SK-N-SH treated with all-trans-retinoic acid at 6 μM for 48 hours (cell line): Measurements from ENCODE around the gene PHYHIPL.

Source experiments
- ATAC-seq: fragments of 200-7000 bp; cut with Tn5 transposase; 3 replicates; pipeline ENCODE4 v1.9.1; 2020; ENCODE audit warnings: mild to moderate bottlenecking, moderate library complexity
- ARNTL ChIP-seq: fragments of 450-650 bp; formaldehyde crosslinking; IDR thresholded peaks from 2 replicates; pipeline ENCODE4 v1.5.0; 2020; ENCODE audit warnings: low read depth, mild to moderate bottlenecking, moderate library complexity, borderline replicate concordance
- BACH2 ChIP-seq: fragments of 250-450 bp; sonication (Bioruptor Pico); IDR thresholded peaks from 2 replicates; pipeline ENCODE4 v1.9.0; 2021; ENCODE audit warnings: mild to moderate bottlenecking, borderline replicate concordance
- CREB5 ChIP-seq: fragments of 250-450 bp; sonication (Bioruptor Pico); IDR thresholded peaks from 2 replicates; pipeline ENCODE4 v1.5.1; 2020; ENCODE audit warnings: low read depth, mild to moderate bottlenecking, moderate library complexity
- CSDC2 ChIP-seq: fragments of 250-450 bp; sonication (Bioruptor Pico); IDR thresholded peaks from 2 replicates; pipeline ENCODE4 v1.5.0; 2020; ENCODE audit warnings: mild to moderate bottlenecking, moderate library complexity
- CSRNP3 ChIP-seq: fragments of 250-450 bp; sonication (Bioruptor Pico); IDR thresholded peaks from 2 replicates; pipeline ENCODE4 v1.5.1; 2021; ENCODE audit warnings: mild to moderate bottlenecking, moderate library complexity
- ESRRG ChIP-seq: fragments of 250-450 bp; sonication (Bioruptor Pico); IDR thresholded peaks from 2 replicates; pipeline ENCODE4 v1.6.1; 2021; ENCODE audit warnings: mild to moderate bottlenecking
- GLIS3 ChIP-seq: fragments of 250-450 bp; sonication (Bioruptor Pico); IDR thresholded peaks from 2 replicates; pipeline ENCODE4 v1.5.0; 2020; ENCODE audit warnings: mild to moderate bottlenecking, moderate library complexity
- ISL1 ChIP-seq: fragments of 250-450 bp; sonication (Bioruptor Pico); IDR thresholded peaks from 2 replicates; pipeline ENCODE4 v2.1.2; 2022; ENCODE audit warnings: mild to moderate bottlenecking, moderate library complexity
- PATZ1 ChIP-seq: fragments of 250-450 bp; sonication (Bioruptor Pico); IDR thresholded peaks from 2 replicates; pipeline ENCODE4 v1.8.0; 2020; ENCODE audit warnings: mild to moderate bottlenecking, moderate library complexity, borderline replicate concordance
- POU6F1 ChIP-seq: fragments of 250-450 bp; sonication (Bioruptor Pico); IDR thresholded peaks from 2 replicates; pipeline ENCODE4 v1.8.0; 2021; ENCODE audit warnings: low read depth, mild to moderate bottlenecking, moderate library complexity, borderline replicate concordance
- PPARA ChIP-seq: fragments of 250-450 bp; sonication (Bioruptor Pico); IDR thresholded peaks from 2 replicates; pipeline ENCODE4 v1.5.0; 2020; ENCODE audit warnings: mild to moderate bottlenecking, borderline replicate concordance
- RARB ChIP-seq: fragments of 250-450 bp; sonication (Bioruptor Pico); IDR thresholded peaks from 2 replicates; pipeline ENCODE4 v1.8.0; 2021; ENCODE audit warnings: mild to moderate bottlenecking, moderate library complexity
- SNAI2 ChIP-seq: fragments of 250-450 bp; sonication (Bioruptor Pico); IDR thresholded peaks from 2 replicates; pipeline ENCODE4 v1.5.0; 2020; ENCODE audit warnings: mild to moderate bottlenecking, moderate library complexity
- TCF4 ChIP-seq: fragments of 250-450 bp; sonication (Bioruptor Pico); IDR thresholded peaks from 2 replicates; pipeline ENCODE4 v1.8.0; 2021; ENCODE audit warnings: mild to moderate bottlenecking, moderate library complexity, borderline replicate concordance
- TOX ChIP-seq: fragments of 250-450 bp; sonication (Bioruptor Pico); IDR thresholded peaks from 2 replicates; pipeline ENCODE4 v1.8.0; 2021; ENCODE audit warnings: mild to moderate bottlenecking, moderate library complexity, borderline replicate concordance
- TSHZ2 ChIP-seq: fragments of 250-450 bp; sonication (Bioruptor Pico); IDR thresholded peaks from 2 replicates; pipeline ENCODE4 v1.5.0; 2020; ENCODE audit warnings: mild to moderate bottlenecking, moderate library complexity
- ZC3H10 ChIP-seq: fragments of 250-450 bp; sonication (Bioruptor Pico); IDR thresholded peaks from 2 replicates; pipeline ENCODE4 v1.5.1; 2021; ENCODE audit warnings: mild to moderate bottlenecking, moderate library complexity
- ZFP3 ChIP-seq: fragments of 250-450 bp; sonication (Bioruptor Pico); IDR thresholded peaks from 2 replicates; pipeline ENCODE4 v1.5.0; 2020; ENCODE audit warnings: mild to moderate bottlenecking, moderate library complexity
- ZFP30 ChIP-seq: fragments of 450-650 bp; formaldehyde crosslinking; IDR thresholded peaks from 2 replicates; pipeline ENCODE4 v1.5.0; 2022; ENCODE audit warnings: mild to moderate bottlenecking, moderate library complexity
- ZNF565 ChIP-seq: fragments of 450-650 bp; formaldehyde crosslinking; conservative IDR thresholded peaks from 2 replicates; pipeline ENCODE4 v1.5.0; 2020; ENCODE audit warnings: low read depth, mild to moderate bottlenecking, moderate library complexity
- ZNF70 ChIP-seq: fragments of 450-650 bp; formaldehyde crosslinking; IDR thresholded peaks from 2 replicates; pipeline ENCODE4 v1.5.0; 2020; ENCODE audit warnings: mild to moderate bottlenecking, moderate library complexity
- ZNF8 ChIP-seq: fragments of 450-650 bp; formaldehyde crosslinking; IDR thresholded peaks from 2 replicates; pipeline ENCODE4 v1.5.0; 2020; ENCODE audit warnings: mild to moderate bottlenecking, moderate library complexity

PHYHIPL gene

GRCh38 chr10:59172567-59172966, 3.9 kb upstream of the PHYHIPL start:
- no peak for ATAC-seq
- TF ChIP-seq CSRNP3 = no peak
- no peak for TF ChIP-seq ZFP3 (CRISPR knock-in tag)
- no peak for TF ChIP-seq TOX
- TF ChIP-seq TSHZ2 (CRISPR knock-in tag) = no peak
- no peak for TF ChIP-seq ZNF565 (CRISPR knock-in tag)
- no peak for TF ChIP-seq SNAI2 (CRISPR knock-in tag)
- TF ChIP-seq ZNF70 (CRISPR knock-in tag) = no peak
- TF ChIP-seq RARB (CRISPR knock-in tag) = no peak
- no peak for TF ChIP-seq ZNF8 (CRISPR knock-in tag)
- no peak for TF ChIP-seq ZFP30 (CRISPR knock-in tag)

GRCh38 chr10:59173414-59173813, 3.0 kb upstream of the PHYHIPL start:
- TF ChIP-seq ISL1 (CRISPR knock-in tag) = no peak
- no peak for TF ChIP-seq PPARA
- TF ChIP-seq ARNTL (CRISPR knock-in tag) = no peak
- no peak for TF ChIP-seq ZNF565 (CRISPR knock-in tag)
- TF ChIP-seq TCF4 (CRISPR knock-in tag) = no peak
- no peak for TF ChIP-seq ZC3H10 (CRISPR knock-in tag)
- TF ChIP-seq TSHZ2 (CRISPR knock-in tag) = no peak
- TF ChIP-seq ZFP3 (CRISPR knock-in tag) = no peak
- TF ChIP-seq RARB (CRISPR knock-in tag) = no peak
- no peak for TF ChIP-seq BACH2 (CRISPR knock-in tag)
- no peak for TF ChIP-seq CSRNP3
- TF ChIP-seq, all 23 proteins: peak for 0
- no peak for ATAC-seq

- ATAC-seq = peak; percentile 15; the same call in 1 of the 3 replicates
- no peak for TF ChIP-seq ZNF8 (CRISPR knock-in tag)
- no peak for TF ChIP-seq ZFP3 (CRISPR knock-in tag)
- TF ChIP-seq ZNF70 (CRISPR knock-in tag) = no peak
- TF ChIP-seq TCF4 (CRISPR knock-in tag) = no peak
- TF ChIP-seq PATZ1 (CRISPR knock-in tag) = no peak
- TF ChIP-seq CREB5 = no peak
- no peak for TF ChIP-seq POU6F1 (CRISPR knock-in tag)
- TF ChIP-seq ZNF565 (CRISPR knock-in tag) = no peak
- no peak for TF ChIP-seq BACH2 (CRISPR knock-in tag)
- no peak for TF ChIP-seq GLIS3
- TF ChIP-seq ZC3H10 (CRISPR knock-in tag) = no peak
- TF ChIP-seq CSDC2 (CRISPR knock-in tag) = no peak
- TF ChIP-seq ISL1 (CRISPR knock-in tag) = no peak
- TF ChIP-seq ZFP30 (CRISPR knock-in tag) = no peak
- no peak for TF ChIP-seq RARB (CRISPR knock-in tag)
- no peak for TF ChIP-seq ARNTL (CRISPR knock-in tag)
- TF ChIP-seq PPARA = no peak
- no peak for TF ChIP-seq ESRRG (CRISPR knock-in tag)
- TF ChIP-seq, all 23 proteins: peak for 0
These were observed 754 bp upstream of the PHYHIPL start for GRCh38 chr10:59175538-59176240.
